HAP-1 (cell line): ENCODE results near the gene LIPM.

Experiments
- DNase-seq, 2 experiments: peaks; one replicate each; pipeline ENCODE4 v3.0.0-alpha.2; 2016 to 2020; ENCODE audit warnings: low spot score in 2 of 2
- H3K27me3 ChIP-seq: fragments of 250-450 bp; sonication (Bioruptor Pico); 2 replicates; pipeline ENCODE4 v1.5.1; 2020; ENCODE audit warnings: low read depth, mild to moderate bottlenecking, moderate library complexity
- H3K36me3 ChIP-seq: fragments of 250-450 bp; sonication (Bioruptor Pico); replicated peaks from 2 replicates; pipeline ENCODE4 v1.5.1; 2020; ENCODE audit warnings: mild to moderate bottlenecking
- H3K4me1 ChIP-seq: fragments of 250-450 bp; sonication (Bioruptor Pico); 2 replicates; pipeline ENCODE4 v1.5.1; 2020; ENCODE audit warnings: mild to moderate bottlenecking
- H3K4me3 ChIP-seq: fragments of 250-450 bp; sonication (Bioruptor Pico); 2 replicates; pipeline ENCODE4 v1.5.1; 2020; ENCODE audit warnings: mild to moderate bottlenecking, moderate library complexity
- H3K9me3 ChIP-seq: fragments of 250-450 bp; sonication (Bioruptor Pico); 2 replicates; pipeline ENCODE4 v1.5.1; 2020; ENCODE audit warnings: mild to moderate bottlenecking, moderate library complexity
- in situ Hi-C: fragments of 300-500 bp; cut with MboI; formaldehyde crosslinking; loops from 3 replicates; pipeline ENCODE4 v1.14.3; 2020; ENCODE audit warnings: low sequenced_read_pairs, inconsistent platforms, mixed read lengths

LIPM gene

GRCh38 chr10:88858491-88858890 is 56.0 kb downstream of the LIPM start:
- Histone ChIP-seq H3K4me3 (no peak overlapping the region), H3K27me3 (no peaks in the 10 kb centered on the region; the same call in 1 of the 2 replicates), H3K4me1 (peaks cover 15% of the 10 kb centered on the region), H3K9me3 (no peaks in the 10 kb centered on the region), H3K36me3 (no peaks in the 10 kb centered on the region)
- in situ Hi-C loops, result no loop called here
- no peak for DNase-seq

- Histone ChIP-seq H3K36me3 (no peaks in the 10 kb centered on the region), H3K4me3 (no peak overlapping the region), H3K4me1 (peaks cover 15% of the 10 kb centered on the region), H3K9me3 (no peaks in the 10 kb centered on the region), H3K27me3 (no peaks in the 10 kb centered on the region; the same call in 1 of the 2 replicates)
- DNase-seq, result no peak
- in situ Hi-C loops, result no loop called here
Measured at GRCh38 chr10:88861036-88861435, 58.5 kb downstream of the LIPM start.

- H3K36me3 ChIP-seq, result no peaks in the 10 kb centered on the region
- in situ Hi-C loops, result no loop called here
- no peak for DNase-seq
- H3K4me1 ChIP-seq, result peaks cover 12% of the 10 kb centered on the region
- H3K9me3 ChIP-seq, result no peaks in the 10 kb centered on the region
- no peaks in the 10 kb centered on the region; the same call in 1 of the 2 replicates for H3K27me3 ChIP-seq
- no peak overlapping the region for H3K4me3 ChIP-seq
Measured at GRCh38 chr10:88865281-88865876, 62.8 kb downstream of the LIPM start.

GRCh38 chr10:88866454-88866853 is 63.9 kb downstream of the LIPM start:
- H3K36me3 ChIP-seq, result no peaks in the 10 kb centered on the region
- H3K4me3 ChIP-seq, result no peak overlapping the region
- in situ Hi-C loops, result no loop called here
- H3K4me1 ChIP-seq, result peaks cover 4% of the 10 kb centered on the region; the same call in 1 of the 2 replicates
- no peaks in the 10 kb centered on the region; the same call in 1 of the 2 replicates for H3K27me3 ChIP-seq
- no peaks in the 10 kb centered on the region for H3K9me3 ChIP-seq
- no peak for DNase-seq

- Histone ChIP-seq H3K27me3 (no peaks in the 10 kb centered on the region), H3K4me3 (no peak overlapping the region), H3K4me1 (peaks cover 4% of the 10 kb centered on the region; the same call in 1 of the 2 replicates), H3K36me3 (no peaks in the 10 kb centered on the region), H3K9me3 (no peaks in the 10 kb centered on the region)
- DNase-seq, result peak in 1 of 2 experiments; percentile 29
- in situ Hi-C loops, result no loop called here
Measured at GRCh38 chr10:88870089-88870488, 67.6 kb downstream of the LIPM start.
